ENCODE data around the gene ADPGK.
"Not testable (repeated sequence)": the region's sequence is repeated elsewhere in the genome, so short reads cannot be mapped to it uniquely, and the experiment has no call there.

Gene ADPGK

DNA sequence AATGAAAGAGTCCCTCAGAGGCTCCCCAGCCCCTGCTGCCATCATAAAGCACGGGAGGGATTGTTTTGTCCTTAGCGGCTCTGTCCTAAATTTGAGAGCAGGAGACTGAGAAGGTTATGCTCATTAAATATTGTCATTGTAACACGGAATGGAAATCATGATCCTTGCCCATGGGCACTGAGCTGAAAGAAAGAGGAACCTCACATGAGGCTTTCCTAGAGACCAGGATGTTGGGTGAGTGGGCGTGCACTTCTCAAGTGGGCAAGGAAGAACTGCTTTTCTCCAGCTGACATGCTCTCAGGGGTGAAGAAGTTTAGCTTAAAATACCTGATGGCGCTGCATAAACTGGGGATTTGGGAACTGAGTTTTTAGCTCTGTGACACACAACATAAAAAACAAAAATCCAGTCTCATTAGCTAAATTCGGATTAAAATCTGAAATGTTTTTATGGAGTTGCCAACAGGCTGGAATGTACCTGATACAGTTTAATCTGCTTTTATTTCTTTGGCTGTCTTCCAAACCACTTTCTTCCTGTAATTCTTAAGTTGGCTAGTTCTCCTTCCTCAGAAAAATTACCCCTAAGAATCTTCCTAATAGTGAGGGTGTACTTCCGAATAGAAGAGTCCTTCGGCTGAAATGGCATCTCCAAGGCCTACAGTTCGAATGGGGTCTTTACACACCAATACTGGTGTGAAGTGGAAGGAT, 31.7 kb downstream of the ADPGK start:
- DNase-seq (ENCODE audit: low read depth in 2 of 3, low spot score in 1 of 3) = no peak

DNA sequence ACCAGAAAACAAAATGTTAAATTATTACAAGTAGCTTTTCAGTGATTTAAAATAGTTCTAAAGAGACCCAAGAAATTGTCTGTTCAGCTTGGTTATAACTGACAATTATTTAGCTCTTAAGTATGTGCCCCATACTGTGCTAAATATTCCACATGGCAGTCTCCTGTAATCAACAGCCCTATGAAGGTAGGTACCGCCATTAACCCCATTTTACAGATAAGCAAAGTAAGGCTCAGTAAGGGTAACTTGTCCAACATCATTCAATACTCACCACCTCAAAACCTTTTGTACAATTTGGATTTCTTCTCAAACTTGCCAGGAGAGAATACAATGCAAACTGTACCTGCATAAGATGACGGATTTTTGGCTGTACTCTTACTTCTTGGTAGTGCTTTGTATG, 33.9 kb downstream of the ADPGK start:
- no peak for DNase-seq (ENCODE audit: low read depth in 2 of 3, low spot score in 1 of 3)

- no peak for DNase-seq (ENCODE audit: low read depth in 2 of 3, low spot score in 1 of 3)
Measured at GRCh38 chr15:72740219-72740618, 43.3 kb downstream of the ADPGK start.

GRCh38 chr15:72737723-72738122, 45.8 kb downstream of the ADPGK start:
- no peak for DNase-seq (ENCODE audit: low read depth in 2 of 3, low spot score in 1 of 3)

- DNase-seq (ENCODE audit: low read depth in 2 of 3, low spot score in 1 of 3) = no peak
Measured at GRCh38 chr15:72737061-72737460, 46.5 kb downstream of the ADPGK start.

- no peak for DNase-seq (ENCODE audit: low read depth in 2 of 3, low spot score in 1 of 3)
Measured at GRCh38 chr15:72735111-72735510, 48.4 kb downstream of the ADPGK start.

DNA sequence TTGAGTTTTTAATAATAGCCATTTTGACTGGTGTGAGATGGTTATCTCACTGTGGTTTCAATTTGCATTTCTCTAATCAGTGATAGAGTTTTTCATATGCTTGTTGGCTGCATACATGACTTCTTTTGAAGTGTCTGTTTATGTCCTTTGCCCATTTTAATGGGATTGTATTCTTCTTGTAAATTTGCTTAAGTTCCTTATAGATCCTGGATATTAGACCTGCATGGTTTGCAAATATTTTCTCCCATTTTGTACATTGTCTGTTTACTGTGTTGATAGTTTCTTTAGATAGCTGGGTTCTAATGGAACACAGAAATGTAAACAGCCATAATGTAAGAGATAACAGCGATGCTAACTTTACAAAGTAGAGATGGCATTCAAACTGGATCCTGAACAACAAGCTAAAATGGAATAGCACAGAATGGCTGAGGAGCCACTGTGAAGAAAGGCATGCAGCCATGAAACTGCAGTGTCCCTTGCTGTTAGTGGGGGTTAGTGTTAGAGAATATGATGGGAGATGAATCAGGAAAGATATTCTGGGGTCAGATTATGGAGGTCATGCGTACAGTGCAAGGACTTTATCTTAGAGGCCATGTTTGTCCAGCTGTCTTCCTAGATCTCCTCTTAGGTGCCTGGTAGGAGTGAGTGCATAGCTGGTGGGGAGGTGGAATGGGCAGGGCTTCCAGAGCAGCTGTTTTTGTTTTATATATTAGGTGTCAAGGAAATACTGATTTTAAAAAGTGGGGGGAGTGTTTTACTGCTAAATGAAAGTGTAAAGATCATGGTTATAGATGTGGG, 49.4 kb downstream of the ADPGK start:
- no peak for DNase-seq (ENCODE audit: low read depth in 2 of 3, low spot score in 1 of 3)

GRCh38 chr15:72732516-72732915, 51.0 kb downstream of the ADPGK start:
- no peak for DNase-seq (ENCODE audit: low read depth in 2 of 3, low spot score in 1 of 3)

DNA sequence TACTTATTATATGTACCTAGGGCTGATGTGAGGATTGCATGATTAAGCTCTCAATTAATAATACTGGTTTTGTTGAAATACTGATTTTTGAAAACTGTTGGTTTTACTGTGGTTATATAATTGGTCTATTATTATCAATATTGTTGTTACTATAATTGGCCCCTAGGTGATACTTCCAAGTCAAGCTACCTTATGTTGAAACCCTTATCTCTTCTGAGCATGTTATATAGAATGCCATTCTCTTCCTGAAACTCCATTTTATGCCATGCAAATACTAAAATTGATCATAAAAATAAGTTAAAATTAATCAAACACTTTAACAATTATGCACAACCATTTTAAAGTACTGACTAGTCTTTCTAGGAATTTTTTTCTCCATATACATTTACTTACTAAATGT, 51.5 kb downstream of the ADPGK start:
- no peak for DNase-seq (ENCODE audit: low read depth in 2 of 3, low spot score in 1 of 3)

GRCh38 chr15:72728821-72729220, 54.7 kb downstream of the ADPGK start:
- DNase-seq (ENCODE audit: low read depth in 2 of 3, low spot score in 1 of 3) = no peak

GRCh38 chr15:72728249-72728648, 55.3 kb downstream of the ADPGK start:
- DNase-seq (ENCODE audit: low read depth in 2 of 3, low spot score in 1 of 3) = not testable (repeated sequence)

GRCh38 chr15:72727154-72727553, 56.4 kb downstream of the ADPGK start:
- DNase-seq (ENCODE audit: low read depth in 2 of 3, low spot score in 1 of 3) = no peak

GRCh38 chr15:72725851-72726250, 57.7 kb downstream of the ADPGK start:
- not testable (repeated sequence) for DNase-seq (ENCODE audit: low read depth in 2 of 3, low spot score in 1 of 3)

- no peak for DNase-seq (ENCODE audit: low read depth in 2 of 3, low spot score in 1 of 3)
Measured at GRCh38 chr15:72725446-72725845, 58.1 kb downstream of the ADPGK start.

GRCh38 chr15:72724028-72724427, 59.5 kb downstream of the ADPGK start:
- DNase-seq (ENCODE audit: low read depth in 2 of 3, low spot score in 1 of 3) = no peak

GRCh38 chr15:72722071-72722696, 61.4 kb downstream of the ADPGK start:
- peak; percentile 30 to 54 (median 49) for DNase-seq (ENCODE audit: low read depth in 2 of 3, low spot score in 1 of 3)

GRCh38 chr15:72708551-72709303, 74.8 kb downstream of the ADPGK start:
- not testable (repeated sequence) for DNase-seq (ENCODE audit: low read depth in 2 of 3, low spot score in 1 of 3)

DNA sequence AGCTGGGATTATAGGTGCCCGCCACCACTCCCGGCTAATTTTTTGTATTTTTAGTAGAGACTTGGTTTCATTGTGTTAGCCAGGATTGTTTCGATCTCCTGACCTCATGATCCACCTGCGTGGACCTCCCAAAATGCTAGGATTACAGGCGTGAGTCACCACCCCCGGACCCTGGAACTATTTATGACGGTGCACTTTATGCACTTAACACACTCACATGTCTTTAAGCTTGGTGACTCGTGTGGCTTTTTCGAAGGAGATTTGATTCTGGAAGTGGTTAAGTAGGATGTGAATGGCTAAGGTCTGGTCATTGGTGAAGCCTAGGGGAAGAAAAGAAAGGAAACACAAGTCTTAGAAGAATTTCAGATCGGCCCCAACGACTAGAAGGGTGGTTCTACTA, 77.3 kb downstream of the ADPGK start:
- no peak for DNase-seq (ENCODE audit: low read depth in 2 of 3, low spot score in 1 of 3)

All from stimulated activated CD4-positive, alpha-beta T cell treated with anti-CD3 and anti-CD28 coated beads, Interleukin-12 subunit alpha, Interleukin-12 subunit beta, amount 100 ng/mL, for 48 hours (primary cell).